ENCODE results near the gene WASHC3.

Gene WASHC3

GRCh38 chr12:101963697-101964096 lies 98.1 kb downstream of the WASHC3 start:
- no peak for DNase-seq (ENCODE audit: low spot score)
- ChIA-PET POLR2A (ENCODE audit: low non-redundant PET) (no interaction called here), CTCF (no interaction called here)
- H3K27ac ChIP-seq = no peak overlapping the region
- TF ChIP-seq CTCF (conservative IDR thresholded peaks at IDR 0.05; ENCODE audit: low read depth) = no peak

All from RWPE1 (cell line).